ENCODE data around the gene SRPK1.
"Not testable (repeated sequence)": the region's sequence is repeated elsewhere in the genome, so short reads cannot be mapped to it uniquely, and the experiment has no call there.

SRPK1 gene

GRCh38 chr6:35919085-35919826 is 1.6 kb downstream of the SRPK1 start:
- Mint-ChIP-seq H3K36me3 (ENCODE audit: low read depth) (peaks cover 13% of the 10 kb centered on the region), H3K27ac (peak overlapping the region; percentile 75 to 95 (median 89)), H3K4me1 (peaks cover 31% of the 10 kb centered on the region), H3K27me3 (ENCODE audit: low read depth) (no peaks in the 10 kb centered on the region), H3K9me3 (no peaks in the 10 kb centered on the region), H3K4me3 (peak overlapping the region; percentile 95 to 97 (median 96))
- TF ChIP-seq CTCF (IDR thresholded peaks at IDR 0.05; ENCODE audit: unreplicated experiment in 3 of 3): no peak

GRCh38 chr6:35916893-35917292 is 4.0 kb downstream of the SRPK1 start:
- not testable (repeated sequence) for H3K27me3 Mint-ChIP-seq (ENCODE audit: low read depth); H3K27ac Mint-ChIP-seq; H3K9me3 Mint-ChIP-seq
- Mint-ChIP-seq H3K4me1 (peaks cover 27% of the 10 kb centered on the region), H3K4me3 (peak overlapping the region in 2 of 3 experiments; percentile 35 to 45), H3K36me3 (ENCODE audit: low read depth) (peaks cover 33% of the 10 kb centered on the region)

GRCh38 chr6:35916056-35916455 is 4.8 kb downstream of the SRPK1 start:
- Mint-ChIP-seq H3K4me3 (no peak overlapping the region), H3K9me3 (peaks cover 10% of the 10 kb centered on the region), H3K4me1 (peaks cover 22% of the 10 kb centered on the region), H3K36me3 (ENCODE audit: low read depth) (peaks cover 41% of the 10 kb centered on the region), H3K27ac (no peak overlapping the region), H3K27me3 (ENCODE audit: low read depth) (no peaks in the 10 kb centered on the region)
- no peak for TF ChIP-seq CTCF (IDR thresholded peaks at IDR 0.05; ENCODE audit: unreplicated experiment in 3 of 3)

GRCh38 chr6:35914536-35914935 is 6.4 kb downstream of the SRPK1 start:
- Mint-ChIP-seq H3K36me3 (ENCODE audit: low read depth) (peaks cover 56% of the 10 kb centered on the region), H3K27me3 (ENCODE audit: low read depth) (no peaks in the 10 kb centered on the region), H3K4me3 (no peak overlapping the region), H3K27ac (no peak overlapping the region), H3K4me1 (peaks cover 16% of the 10 kb centered on the region), H3K9me3 (peaks cover 21% of the 10 kb centered on the region)
- no peak for TF ChIP-seq CTCF (IDR thresholded peaks at IDR 0.05; ENCODE audit: unreplicated experiment in 3 of 3)

- Mint-ChIP-seq H3K27me3 (ENCODE audit: low read depth) (no peaks in the 10 kb centered on the region), H3K36me3 (ENCODE audit: low read depth) (peaks cover 80% of the 10 kb centered on the region), H3K4me1 (no peaks in the 10 kb centered on the region), H3K4me3 (no peak overlapping the region), H3K9me3 (peaks cover 38% of the 10 kb centered on the region), H3K27ac (no peak overlapping the region)
- no peak for TF ChIP-seq CTCF (IDR thresholded peaks at IDR 0.05; ENCODE audit: unreplicated experiment in 3 of 3)
These were observed 8.8 kb downstream of the SRPK1 start for GRCh38 chr6:35911871-35912653.

- peaks cover 83% of the 10 kb centered on the region for H3K36me3 Mint-ChIP-seq (ENCODE audit: low read depth)
- peaks cover 41% of the 10 kb centered on the region for H3K9me3 Mint-ChIP-seq
- not testable (repeated sequence) for H3K27ac Mint-ChIP-seq; H3K4me1 Mint-ChIP-seq; H3K27me3 Mint-ChIP-seq (ENCODE audit: low read depth); H3K4me3 Mint-ChIP-seq
These were observed 11.3 kb downstream of the SRPK1 start for GRCh38 chr6:35909571-35909970.

GRCh38 chr6:35908753-35909401 is 12.0 kb downstream of the SRPK1 start:
- H3K4me1 Mint-ChIP-seq; H3K4me3 Mint-ChIP-seq; H3K27ac Mint-ChIP-seq; H3K27me3 Mint-ChIP-seq (ENCODE audit: low read depth): not testable (repeated sequence)
- Mint-ChIP-seq H3K9me3 (peaks cover 41% of the 10 kb centered on the region), H3K36me3 (ENCODE audit: low read depth) (peaks cover 80% of the 10 kb centered on the region)
